ENCODE data around the gene GLYR1.

The GLYR1 gene

DNA sequence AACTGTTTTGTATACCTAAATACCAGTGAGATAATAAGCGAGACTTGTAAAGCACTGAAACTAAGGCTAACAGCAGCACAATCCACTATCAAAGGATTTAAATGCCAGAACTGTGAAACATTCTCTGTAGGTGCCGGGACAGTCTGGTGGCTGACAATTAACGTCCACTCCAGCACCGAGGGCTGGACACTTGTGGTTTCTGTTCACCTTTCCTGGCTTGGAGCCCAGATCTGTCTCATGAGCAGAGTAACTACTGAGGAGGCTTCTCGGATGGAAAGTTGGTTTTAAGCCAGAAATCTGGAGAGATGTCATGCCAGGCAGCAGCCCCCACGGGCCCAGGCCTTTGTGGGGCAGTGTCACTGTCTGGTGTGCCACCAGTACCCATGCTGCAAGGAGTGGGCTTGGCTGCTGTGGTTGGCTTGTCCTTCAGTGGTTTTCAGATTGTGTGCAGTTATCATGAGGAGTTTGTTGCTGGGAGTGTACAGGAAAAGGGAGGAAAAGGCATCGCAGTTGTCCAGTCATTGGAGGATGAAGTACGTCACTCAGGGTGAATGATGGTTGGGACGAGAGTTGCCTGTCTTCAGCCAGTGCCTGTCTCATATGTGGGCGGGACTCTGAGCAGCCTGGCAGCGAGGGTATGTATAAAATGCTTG lies 35.7 kb upstream of the GLYR1 start (continued):
- 0 out of 2 replicates have a peak, but pooled peaks have one; percentile 12 for TF ChIP-seq SP2 (tag by site-specific recombination; IDR thresholded peaks at IDR 0.05)
- no peak for TF ChIP-seq SCRT2 (tag by site-specific recombination; IDR thresholded peaks at IDR 0.05)
- TF ChIP-seq, protein P1, sequence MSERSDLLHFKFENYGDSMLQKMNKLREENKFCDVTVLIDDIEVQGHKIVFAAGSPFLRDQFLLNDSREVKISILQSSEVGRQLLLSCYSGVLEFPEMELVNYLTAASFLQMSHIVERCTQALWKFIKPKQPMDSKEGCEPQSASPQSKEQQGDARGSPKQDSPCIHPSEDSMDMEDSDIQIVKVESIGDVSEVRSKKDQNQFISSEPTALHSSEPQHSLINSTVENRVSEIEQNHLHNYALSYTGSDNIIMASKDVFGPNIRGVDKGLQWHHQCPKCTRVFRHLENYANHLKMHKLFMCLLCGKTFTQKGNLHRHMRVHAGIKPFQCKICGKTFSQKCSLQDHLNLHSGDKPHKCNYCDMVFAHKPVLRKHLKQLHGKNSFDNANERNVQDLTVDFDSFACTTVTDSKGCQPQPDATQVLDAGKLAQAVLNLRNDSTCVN (tag by site-specific recombination; optimal IDR thresholded peaks at IDR 0.05), result no peak
- no peak for TF ChIP-seq ZSCAN16 (tag by site-specific recombination; IDR thresholded peaks at IDR 0.05)
- TF ChIP-seq, protein P2, sequence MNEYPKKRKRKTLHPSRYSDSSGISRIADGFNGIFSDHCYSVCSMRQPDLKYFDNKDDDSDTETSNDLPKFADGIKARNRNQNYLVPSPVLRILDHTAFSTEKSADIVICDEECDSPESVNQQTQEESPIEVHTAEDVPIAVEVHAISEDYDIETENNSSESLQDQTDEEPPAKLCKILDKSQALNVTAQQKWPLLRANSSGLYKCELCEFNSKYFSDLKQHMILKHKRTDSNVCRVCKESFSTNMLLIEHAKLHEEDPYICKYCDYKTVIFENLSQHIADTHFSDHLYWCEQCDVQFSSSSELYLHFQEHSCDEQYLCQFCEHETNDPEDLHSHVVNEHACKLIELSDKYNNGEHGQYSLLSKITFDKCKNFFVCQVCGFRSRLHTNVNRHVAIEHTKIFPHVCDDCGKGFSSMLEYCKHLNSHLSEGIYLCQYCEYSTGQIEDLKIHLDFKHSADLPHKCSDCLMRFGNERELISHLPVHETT (tag by site-specific recombination; IDR thresholded peaks at IDR 0.05), result no peak
- TF ChIP-seq, protein P3, sequence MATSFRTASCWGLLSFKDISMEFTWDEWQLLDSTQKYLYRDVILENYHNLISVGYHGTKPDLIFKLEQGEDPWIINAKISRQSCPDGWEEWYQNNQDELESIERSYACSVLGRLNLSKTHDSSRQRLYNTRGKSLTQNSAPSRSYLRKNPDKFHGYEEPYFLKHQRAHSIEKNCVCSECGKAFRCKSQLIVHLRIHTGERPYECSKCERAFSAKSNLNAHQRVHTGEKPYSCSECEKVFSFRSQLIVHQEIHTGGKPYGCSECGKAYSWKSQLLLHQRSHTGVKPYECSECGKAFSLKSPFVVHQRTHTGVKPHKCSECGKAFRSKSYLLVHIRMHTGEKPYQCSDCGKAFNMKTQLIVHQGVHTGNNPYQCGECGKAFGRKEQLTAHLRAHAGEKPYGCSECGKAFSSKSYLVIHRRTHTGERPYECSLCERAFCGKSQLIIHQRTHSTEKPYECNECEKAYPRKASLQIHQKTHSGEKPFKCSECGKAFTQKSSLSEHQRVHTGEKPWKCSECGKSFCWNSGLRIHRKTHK (tag by site-specific recombination; IDR thresholded peaks at IDR 0.05), result no peak
- TF ChIP-seq ZNF600 (tag by site-specific recombination; IDR thresholded peaks at IDR 0.05), result 0 out of 2 replicates have a peak, but pooled peaks have one; percentile 38
- TF ChIP-seq ZIC2 (tag by site-specific recombination; IDR thresholded peaks at IDR 0.05), result no peak; the same call in 1 of the 2 replicates
- TF ChIP-seq KLF7 (tag by site-specific recombination; IDR thresholded peaks at IDR 0.05; ENCODE audit: borderline replicate concordance), result no peak
- TF ChIP-seq ZNF76 (tag by site-specific recombination; IDR thresholded peaks at IDR 0.05; ENCODE audit: borderline replicate concordance, low read depth), result no peak
- TF ChIP-seq ZNF776 (tag by site-specific recombination; IDR thresholded peaks at IDR 0.05; ENCODE audit: borderline replicate concordance), result no peak
- TF ChIP-seq, protein P4, sequence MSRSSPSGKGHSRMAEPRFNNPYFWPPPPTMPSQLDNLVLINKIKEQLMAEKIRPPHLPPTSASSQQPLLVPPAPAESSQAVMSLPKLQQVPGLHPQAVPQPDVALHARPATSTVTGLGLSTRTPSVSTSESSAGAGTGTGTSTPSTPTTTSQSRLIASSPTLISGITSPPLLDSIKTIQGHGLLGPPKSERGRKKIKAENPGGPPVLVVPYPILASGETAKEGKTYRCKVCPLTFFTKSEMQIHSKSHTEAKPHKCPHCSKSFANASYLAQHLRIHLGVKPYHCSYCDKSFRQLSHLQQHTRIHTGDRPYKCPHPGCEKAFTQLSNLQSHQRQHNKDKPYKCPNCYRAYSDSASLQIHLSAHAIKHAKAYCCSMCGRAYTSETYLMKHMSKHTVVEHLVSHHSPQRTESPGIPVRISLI (tag by site-specific recombination; IDR thresholded peaks at IDR 0.05), result no peak
- TF ChIP-seq, protein P5, sequence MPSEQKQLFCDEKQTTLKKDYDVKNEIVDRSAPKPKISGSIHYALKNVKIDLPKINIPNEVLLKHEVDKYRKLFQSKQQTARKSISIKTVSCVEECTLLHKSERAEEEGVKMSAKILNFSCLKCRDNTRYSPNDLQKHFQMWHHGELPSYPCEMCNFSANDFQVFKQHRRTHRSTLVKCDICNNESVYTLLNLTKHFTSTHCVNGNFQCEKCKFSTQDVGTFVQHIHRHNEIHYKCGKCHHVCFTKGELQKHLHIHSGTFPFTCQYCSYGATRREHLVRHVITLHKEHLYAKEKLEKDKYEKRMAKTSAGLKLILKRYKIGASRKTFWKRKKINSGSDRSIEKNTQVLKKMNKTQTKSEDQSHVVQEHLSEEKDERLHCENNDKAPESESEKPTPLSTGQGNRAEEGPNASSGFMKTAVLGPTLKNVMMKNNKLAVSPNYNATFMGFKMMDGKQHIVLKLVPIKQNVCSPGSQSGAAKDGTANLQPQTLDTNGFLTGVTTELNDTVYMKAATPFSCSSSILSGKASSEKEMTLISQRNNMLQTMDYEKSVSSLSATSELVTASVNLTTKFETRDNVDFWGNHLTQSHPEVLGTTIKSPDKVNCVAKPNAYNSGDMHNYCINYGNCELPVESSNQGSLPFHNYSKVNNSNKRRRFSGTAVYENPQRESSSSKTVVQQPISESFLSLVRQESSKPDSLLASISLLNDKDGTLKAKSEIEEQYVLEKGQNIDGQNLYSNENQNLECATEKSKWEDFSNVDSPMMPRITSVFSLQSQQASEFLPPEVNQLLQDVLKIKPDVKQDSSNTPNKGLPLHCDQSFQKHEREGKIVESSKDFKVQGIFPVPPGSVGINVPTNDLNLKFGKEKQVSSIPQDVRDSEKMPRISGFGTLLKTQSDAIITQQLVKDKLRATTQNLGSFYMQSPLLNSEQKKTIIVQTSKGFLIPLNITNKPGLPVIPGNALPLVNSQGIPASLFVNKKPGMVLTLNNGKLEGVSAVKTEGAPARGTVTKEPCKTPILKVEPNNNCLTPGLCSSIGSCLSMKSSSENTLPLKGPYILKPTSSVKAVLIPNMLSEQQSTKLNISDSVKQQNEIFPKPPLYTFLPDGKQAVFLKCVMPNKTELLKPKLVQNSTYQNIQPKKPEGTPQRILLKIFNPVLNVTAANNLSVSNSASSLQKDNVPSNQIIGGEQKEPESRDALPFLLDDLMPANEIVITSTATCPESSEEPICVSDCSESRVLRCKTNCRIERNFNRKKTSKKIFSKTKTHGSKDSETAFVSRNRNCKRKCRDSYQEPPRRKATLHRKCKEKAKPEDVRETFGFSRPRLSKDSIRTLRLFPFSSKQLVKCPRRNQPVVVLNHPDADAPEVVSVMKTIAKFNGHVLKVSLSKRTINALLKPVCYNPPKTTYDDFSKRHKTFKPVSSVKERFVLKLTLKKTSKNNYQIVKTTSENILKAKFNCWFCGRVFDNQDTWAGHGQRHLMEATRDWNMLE (tag by site-specific recombination; conservative IDR thresholded peaks at IDR 0.05; ENCODE audit: low read depth), result no peak
- TF ChIP-seq, protein P6, sequence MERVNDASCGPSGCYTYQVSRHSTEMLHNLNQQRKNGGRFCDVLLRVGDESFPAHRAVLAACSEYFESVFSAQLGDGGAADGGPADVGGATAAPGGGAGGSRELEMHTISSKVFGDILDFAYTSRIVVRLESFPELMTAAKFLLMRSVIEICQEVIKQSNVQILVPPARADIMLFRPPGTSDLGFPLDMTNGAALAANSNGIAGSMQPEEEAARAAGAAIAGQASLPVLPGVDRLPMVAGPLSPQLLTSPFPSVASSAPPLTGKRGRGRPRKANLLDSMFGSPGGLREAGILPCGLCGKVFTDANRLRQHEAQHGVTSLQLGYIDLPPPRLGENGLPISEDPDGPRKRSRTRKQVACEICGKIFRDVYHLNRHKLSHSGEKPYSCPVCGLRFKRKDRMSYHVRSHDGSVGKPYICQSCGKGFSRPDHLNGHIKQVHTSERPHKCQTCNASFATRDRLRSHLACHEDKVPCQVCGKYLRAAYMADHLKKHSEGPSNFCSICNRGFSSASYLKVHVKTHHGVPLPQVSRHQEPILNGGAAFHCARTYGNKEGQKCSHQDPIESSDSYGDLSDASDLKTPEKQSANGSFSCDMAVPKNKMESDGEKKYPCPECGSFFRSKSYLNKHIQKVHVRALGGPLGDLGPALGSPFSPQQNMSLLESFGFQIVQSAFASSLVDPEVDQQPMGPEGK (tag by site-specific recombination; IDR thresholded peaks at IDR 0.05), result 0 out of 2 replicates have a peak, but pooled peaks have one; percentile 28
- TF ChIP-seq, protein P7, sequence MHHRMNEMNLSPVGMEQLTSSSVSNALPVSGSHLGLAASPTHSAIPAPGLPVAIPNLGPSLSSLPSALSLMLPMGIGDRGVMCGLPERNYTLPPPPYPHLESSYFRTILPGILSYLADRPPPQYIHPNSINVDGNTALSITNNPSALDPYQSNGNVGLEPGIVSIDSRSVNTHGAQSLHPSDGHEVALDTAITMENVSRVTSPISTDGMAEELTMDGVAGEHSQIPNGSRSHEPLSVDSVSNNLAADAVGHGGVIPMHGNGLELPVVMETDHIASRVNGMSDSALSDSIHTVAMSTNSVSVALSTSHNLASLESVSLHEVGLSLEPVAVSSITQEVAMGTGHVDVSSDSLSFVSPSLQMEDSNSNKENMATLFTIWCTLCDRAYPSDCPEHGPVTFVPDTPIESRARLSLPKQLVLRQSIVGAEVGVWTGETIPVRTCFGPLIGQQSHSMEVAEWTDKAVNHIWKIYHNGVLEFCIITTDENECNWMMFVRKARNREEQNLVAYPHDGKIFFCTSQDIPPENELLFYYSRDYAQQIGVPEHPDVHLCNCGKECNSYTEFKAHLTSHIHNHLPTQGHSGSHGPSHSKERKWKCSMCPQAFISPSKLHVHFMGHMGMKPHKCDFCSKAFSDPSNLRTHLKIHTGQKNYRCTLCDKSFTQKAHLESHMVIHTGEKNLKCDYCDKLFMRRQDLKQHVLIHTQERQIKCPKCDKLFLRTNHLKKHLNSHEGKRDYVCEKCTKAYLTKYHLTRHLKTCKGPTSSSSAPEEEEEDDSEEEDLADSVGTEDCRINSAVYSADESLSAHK (tag by site-specific recombination; IDR thresholded peaks at IDR 0.05), result no peak
- TF ChIP-seq, protein P8, sequence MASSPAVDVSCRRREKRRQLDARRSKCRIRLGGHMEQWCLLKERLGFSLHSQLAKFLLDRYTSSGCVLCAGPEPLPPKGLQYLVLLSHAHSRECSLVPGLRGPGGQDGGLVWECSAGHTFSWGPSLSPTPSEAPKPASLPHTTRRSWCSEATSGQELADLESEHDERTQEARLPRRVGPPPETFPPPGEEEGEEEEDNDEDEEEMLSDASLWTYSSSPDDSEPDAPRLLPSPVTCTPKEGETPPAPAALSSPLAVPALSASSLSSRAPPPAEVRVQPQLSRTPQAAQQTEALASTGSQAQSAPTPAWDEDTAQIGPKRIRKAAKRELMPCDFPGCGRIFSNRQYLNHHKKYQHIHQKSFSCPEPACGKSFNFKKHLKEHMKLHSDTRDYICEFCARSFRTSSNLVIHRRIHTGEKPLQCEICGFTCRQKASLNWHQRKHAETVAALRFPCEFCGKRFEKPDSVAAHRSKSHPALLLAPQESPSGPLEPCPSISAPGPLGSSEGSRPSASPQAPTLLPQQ (tag by site-specific recombination; IDR thresholded peaks at IDR 0.05), result no peak
- TF ChIP-seq ZNF624 (tag by site-specific recombination; IDR thresholded peaks at IDR 0.05), result no peak
- no peak for TF ChIP-seq GLIS2 (tag by site-specific recombination; IDR thresholded peaks at IDR 0.05)
